ENCODE measurements around the gene OR1N2. TPM values are rescaled to one million over a fixed set of nuclear protein-coding genes. Genes with fewer than 3 reads are reported as not detected.
"Not testable (repeated sequence)": the region's sequence is repeated elsewhere in the genome, so short reads cannot be mapped to it uniquely, and the experiment has no call there.

Gene OR1N2, protein sequence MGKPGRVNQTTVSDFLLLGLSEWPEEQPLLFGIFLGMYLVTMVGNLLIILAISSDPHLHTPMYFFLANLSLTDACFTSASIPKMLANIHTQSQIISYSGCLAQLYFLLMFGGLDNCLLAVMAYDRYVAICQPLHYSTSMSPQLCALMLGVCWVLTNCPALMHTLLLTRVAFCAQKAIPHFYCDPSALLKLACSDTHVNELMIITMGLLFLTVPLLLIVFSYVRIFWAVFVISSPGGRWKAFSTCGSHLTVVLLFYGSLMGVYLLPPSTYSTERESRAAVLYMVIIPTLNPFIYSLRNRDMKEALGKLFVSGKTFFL
- not detected in 2 replicates for total RNA-seq (2014; rRNA removed; shearing (Covaris generic))

DNA sequence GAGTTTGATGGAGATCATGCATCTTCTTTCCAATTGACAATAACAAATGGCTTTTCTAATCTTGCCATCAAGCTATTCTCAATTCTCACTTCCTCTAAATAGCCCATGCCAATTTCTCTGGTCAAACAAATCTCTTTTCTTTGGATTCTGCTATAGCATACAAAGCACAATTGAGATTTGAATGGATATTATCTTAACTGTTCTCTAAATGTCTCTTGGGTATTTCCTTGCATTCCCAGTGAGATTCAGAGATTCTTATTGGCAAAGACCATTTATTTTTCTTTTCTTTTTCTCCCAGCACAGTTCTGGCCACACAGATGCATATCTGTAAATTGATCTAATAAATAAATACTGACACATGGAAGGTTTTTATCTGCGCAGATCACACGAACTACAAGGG lies at the start of gene OR1N2:
TSS of gene OR1N2 (plus strand) at position 301 of the 400 bp plus-strand sequence. CDS start 100 bp downstream, outside the sequence.
- DNase-seq (ENCODE audit: low spot score) = no peak
- in situ Hi-C loops (cut with HindIII; ENCODE audit: low sequenced_read_pairs) = no loop called here

DNA sequence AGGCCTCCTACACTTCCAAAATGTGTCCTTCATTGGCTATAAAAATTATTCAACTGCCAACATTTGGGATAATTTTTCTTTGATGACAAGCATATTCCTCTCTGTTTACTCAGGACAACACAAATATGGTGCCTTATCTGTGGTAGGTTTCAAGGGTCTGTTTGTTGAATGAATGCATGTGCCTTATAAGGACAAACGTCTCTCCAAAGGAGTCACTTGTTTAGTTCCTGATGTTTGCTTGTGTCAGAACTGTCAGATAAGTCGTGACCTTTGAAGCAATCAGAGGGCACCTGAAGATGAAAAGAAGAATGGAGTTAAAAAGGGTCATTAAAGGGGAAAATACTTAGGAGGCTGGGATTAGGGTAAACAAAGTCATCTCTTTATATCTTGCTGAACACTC lies 45.9 kb upstream of the OR1N2 start:
- in situ Hi-C loops (cut with HindIII; ENCODE audit: low sequenced_read_pairs) = no loop called here
- DNase-seq (ENCODE audit: low spot score) = no peak

DNA sequence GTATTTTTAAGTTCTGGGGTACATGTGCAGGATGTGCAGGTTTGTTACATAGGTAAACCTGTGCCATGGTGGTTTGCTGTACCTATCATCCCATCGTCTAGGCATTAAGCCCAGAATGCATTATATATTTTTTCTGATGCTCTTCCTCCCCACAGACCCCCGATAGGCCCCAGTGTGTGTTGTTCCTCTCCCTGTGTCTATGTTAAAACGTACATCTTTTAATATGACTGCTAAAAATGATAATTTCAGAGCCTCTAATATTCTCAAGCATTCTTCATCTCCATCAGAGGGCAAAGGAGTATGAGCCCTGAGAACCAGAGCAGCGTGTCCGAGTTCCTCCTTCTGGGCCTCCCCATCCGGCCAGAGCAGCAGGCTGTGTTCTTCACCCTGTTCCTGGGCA lies 42.4 kb upstream of the OR1N2 start, which contains the start of gene OR1J2:
TSS of gene OR1J2 (plus strand) at position 301 of the 400 bp plus-strand sequence. CDS start at position 301, 0 bp downstream.
- DNase-seq (ENCODE audit: low spot score) = no peak
- in situ Hi-C loops (cut with HindIII; ENCODE audit: low sequenced_read_pairs) = no loop called here

DNA sequence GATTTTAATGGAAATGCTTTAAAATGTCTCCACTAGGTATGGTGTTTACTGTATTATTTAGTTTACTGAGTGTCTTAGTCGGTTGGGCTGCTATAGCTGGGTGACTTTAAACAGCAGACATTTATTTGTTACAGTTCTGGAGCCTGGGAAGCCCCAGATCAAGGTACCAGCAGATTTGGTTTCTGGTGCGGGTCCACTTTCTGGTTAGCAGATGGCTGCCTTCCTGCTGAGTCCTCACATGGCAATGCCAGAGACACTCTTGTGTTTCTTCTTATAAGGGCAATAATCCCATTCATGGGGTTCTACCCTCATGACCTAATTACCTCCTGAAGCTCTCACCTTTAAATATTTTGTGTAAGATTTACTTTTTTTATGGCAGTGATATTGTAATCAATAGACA lies 34.7 kb upstream of the OR1N2 start:
- in situ Hi-C loops (cut with HindIII; ENCODE audit: low sequenced_read_pairs) = no loop called here

DNA sequence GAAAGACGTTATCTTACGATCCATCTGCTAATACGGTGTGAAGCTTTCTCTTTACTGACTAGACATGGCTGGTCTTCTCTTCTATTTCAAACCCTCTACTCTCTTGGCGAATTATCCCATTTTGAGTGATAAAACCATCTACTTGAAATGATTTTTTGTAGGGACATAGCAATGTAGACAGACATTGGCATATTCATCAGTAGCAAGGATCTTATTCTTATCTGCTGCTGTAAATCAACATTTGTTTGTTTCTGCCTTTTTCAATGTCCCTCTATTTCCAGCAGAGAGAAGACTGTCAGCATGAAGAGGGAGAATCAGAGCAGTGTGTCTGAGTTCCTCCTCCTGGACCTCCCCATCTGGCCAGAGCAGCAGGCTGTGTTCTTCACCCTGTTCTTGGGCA lies 34.1 kb upstream of the OR1N2 start, which contains the start of gene OR1J4:
TSS of gene OR1J4 (plus strand) at position 301 of the 400 bp plus-strand sequence. CDS start at position 301, 0 bp downstream.
- in situ Hi-C loops (cut with HindIII; ENCODE audit: low sequenced_read_pairs) = no loop called here
- peak; percentile 47 for DNase-seq (ENCODE audit: low spot score)

More for the DNA sequence above, 34.7 kb upstream of the OR1N2 start:
- DNase-seq (ENCODE audit: low spot score) = peak; percentile 86

DNA sequence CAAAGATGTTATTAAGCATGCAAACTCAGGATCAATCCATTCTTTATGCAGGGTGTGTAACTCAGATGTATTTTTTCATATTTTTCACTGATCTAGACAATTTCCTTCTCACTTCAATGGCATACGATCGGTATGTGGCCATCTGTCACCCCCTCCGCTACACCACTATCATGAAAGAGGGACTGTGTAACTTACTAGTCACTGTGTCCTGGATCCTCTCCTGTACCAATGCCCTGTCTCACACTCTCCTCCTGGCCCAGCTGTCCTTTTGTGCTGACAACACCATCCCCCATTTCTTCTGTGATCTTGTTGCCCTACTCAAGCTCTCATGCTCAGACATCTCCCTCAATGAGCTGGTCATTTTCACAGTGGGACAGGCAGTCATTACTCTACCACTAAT lies 33.5 kb upstream of the OR1N2 start:
- in situ Hi-C loops (cut with HindIII; ENCODE audit: low sequenced_read_pairs) = no loop called here

DNA sequence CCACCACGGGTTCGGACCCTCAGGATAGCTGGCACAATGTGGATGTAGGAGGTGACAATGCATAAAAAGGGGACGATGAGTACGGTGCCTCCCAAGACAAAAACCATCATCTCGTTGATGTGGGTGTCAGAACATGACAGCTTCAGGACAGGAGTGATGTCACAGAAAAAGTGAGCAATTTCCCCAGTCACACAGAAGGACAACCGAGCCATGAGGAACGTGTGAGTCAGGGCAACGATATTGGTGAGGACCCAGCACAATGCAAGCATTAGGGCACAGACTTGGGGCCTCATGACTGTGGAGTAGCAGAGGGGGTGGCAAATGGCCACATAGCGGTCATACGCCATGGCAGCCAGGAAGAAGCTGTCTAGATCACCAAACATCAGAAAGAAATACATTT lies 26.3 kb upstream of the OR1N2 start:
- in situ Hi-C loops (cut with HindIII; ENCODE audit: low sequenced_read_pairs) = no loop called here

More for the DNA sequence above, 33.5 kb upstream of the OR1N2 start:
- peak; percentile 74 for DNase-seq (ENCODE audit: low spot score)

DNA sequence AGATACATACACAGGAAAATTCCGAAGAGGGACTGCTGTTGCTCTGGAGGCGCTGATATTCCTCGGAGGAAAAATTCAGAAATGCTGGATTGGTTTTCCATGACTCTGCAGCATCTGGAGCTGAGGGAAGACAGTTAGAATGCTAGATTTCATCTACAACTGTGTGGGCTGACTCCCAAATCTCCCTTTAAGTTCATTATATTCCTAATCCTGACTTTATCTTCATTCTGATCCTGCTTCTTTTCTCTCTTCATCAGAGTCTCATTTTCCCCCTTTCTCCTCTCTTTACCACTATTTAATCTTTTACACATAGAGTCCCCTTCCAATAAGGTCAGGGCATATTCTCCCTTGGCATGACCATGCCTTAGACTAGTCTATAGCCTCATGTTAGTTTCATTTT lies 25.7 kb upstream of the OR1N2 start, which contains the start of gene OR1N1:
TSS of gene OR1N1 (minus strand) at position 101 of the 400 bp plus-strand sequence. CDS start at position 101, 0 bp downstream.
- DNase-seq (ENCODE audit: low spot score) = no peak

More for the DNA sequence above, 26.3 kb upstream of the OR1N2 start:
- no peak for DNase-seq (ENCODE audit: low spot score)

DNA sequence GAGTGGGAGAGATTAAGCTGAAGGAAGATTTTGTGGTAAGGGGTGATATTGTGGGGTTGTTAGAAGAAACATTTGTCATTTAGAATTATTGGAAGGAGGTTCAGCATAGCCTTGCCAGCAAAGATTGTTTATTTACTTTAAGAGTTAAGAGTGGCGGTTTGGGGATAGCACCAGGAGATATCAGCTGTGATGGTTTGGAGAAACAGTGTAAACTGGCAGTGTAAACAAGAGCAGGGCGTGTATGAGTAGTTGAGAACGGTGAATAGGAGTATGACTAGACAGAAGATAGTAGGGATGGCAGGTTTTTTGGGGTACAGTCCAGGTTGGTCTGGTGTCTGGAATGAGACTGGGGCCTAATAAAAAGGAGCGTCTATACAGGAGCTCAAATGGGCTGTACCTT lies 21.8 kb upstream of the OR1N2 start:
- in situ Hi-C loops (cut with HindIII; ENCODE audit: low sequenced_read_pairs); DNase-seq (ENCODE audit: low spot score): not testable (repeated sequence)

More for the DNA sequence above, 25.7 kb upstream of the OR1N2 start, which contains the start of gene OR1N1:
- in situ Hi-C loops (cut with HindIII; ENCODE audit: low sequenced_read_pairs) = no loop called here

DNA sequence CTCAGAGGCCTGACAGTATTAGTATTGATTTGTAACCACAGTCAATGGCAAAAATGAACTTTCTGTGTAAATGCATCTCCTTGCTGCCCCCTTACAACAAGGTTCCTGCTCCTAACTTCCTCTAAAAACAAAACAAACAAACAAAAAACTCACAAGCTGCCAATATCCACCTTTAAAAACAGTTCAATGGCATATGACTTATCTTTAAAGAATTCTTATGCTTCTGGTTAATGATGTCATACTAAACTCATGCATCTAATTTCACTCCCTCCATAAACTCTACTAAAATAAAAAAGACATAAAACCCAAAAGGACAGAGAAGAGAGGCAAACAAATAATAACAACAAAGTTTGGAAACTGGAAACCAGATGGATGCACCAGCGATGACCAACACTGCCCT lies 16.8 kb upstream of the OR1N2 start:
- in situ Hi-C loops (cut with HindIII; ENCODE audit: low sequenced_read_pairs) = no loop called here

DNA sequence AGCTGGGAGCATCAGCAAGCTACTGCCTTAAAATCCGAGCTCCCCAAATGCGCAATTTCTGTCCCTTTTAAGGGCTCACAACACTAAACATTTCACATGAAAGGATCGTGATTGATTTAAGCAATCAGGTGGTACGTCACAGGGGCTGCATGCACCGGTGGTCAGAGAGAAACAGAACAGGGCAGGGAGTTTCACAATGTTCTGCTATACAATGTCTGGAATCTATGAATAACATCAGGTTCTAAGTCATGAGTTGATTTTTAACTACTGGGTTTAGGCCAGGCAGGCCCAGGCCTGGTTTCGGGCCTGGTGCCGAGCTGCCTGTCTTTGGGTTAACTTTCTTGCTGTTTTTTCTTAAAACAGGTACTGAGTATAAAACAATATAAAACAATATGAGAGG lies 15.8 kb upstream of the OR1N2 start:
- DNase-seq (ENCODE audit: low spot score); in situ Hi-C loops (cut with HindIII; ENCODE audit: low sequenced_read_pairs): not testable (repeated sequence)

More for the DNA sequence above, 16.8 kb upstream of the OR1N2 start:
- DNase-seq (ENCODE audit: low spot score) = no peak

DNA sequence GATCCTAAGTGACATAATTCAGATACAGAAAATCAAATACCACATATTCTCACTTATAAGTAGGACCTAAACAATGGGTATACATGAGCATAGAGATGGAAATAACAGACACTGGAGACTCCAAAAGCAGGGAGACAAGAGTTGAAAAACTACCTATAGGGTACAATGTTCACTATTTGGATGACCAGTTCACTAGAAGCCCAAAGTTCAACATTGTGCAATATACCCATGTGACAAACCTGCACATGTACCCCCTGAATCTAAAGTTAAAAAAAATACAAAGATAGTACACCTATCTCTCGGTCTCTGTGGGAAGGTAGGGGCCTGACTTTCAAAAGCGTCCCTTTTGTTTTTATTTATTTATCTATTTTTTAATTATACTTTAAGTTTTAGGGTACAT lies 14.2 kb upstream of the OR1N2 start:
- in situ Hi-C loops (cut with HindIII; ENCODE audit: low sequenced_read_pairs) = no loop called here
- no peak for DNase-seq (ENCODE audit: low spot score)

DNA sequence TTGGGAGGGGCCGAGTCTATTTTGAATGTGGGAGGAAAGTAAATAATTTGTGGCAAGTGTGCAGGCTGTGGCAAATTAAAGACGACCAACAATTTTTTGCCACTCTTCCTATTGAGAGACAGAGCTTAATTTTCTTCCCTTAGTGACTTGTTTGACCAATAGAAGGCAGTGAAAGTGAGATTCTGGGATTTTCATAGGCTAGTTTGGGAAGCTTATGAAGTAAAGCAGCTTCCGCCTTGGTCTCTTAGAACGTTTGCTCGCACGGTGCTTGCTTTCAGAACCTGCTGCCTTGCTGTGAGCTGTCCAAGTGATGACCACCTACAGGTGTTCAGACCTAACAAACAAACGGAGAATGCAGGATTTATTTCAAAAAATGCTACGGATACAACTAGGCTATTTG lies 6.7 kb upstream of the OR1N2 start:
- in situ Hi-C loops (cut with HindIII; ENCODE audit: low sequenced_read_pairs) = no loop called here

DNA sequence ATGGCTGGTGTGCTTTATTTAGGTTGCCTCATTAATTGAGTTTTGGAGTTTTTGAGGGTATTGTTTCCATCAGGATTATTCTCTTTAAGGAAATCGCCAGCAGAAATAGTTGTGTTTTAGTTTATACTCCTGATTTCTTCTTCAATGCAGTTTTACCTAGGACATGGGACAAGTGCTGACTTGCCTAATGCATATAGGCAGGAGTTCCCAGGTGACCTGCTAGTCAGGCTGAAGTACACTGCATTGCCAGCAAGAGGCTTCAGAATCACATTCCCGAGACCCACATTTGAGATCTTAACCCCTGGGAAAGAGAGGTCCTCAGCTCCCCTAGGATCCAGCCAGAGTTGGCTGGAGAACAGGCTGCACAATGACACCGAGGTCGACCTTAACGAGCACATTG lies 1.5 kb upstream of the OR1N2 start:
- DNase-seq (ENCODE audit: low spot score) = no peak
- in situ Hi-C loops (cut with HindIII; ENCODE audit: low sequenced_read_pairs) = no loop called here

More for the DNA sequence above, 6.7 kb upstream of the OR1N2 start:
- DNase-seq (ENCODE audit: low spot score) = no peak

DNA sequence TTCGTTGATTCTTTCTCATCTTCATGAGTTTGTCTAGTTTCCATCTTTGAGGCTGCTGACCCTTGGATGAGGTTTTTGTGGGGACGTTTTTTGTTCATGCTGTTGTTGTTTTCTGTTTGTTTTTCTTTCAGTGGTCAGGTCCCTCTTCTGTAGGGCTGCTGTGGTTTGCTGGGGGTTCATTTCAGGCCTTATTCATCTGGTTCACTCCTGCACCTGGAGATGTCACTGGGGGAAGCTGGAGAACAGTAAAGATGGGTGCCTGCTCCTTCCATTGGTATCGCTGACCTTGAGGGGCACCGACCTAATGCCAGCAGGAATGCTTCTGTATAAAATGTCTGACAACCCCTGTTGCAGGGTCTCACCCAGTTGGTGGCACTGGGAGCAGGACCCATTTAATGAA lies 8.5 kb downstream of the OR1N2 start:
- no peak for DNase-seq (ENCODE audit: low spot score)
- in situ Hi-C loops (cut with HindIII; ENCODE audit: low sequenced_read_pairs) = no loop called here

DNA sequence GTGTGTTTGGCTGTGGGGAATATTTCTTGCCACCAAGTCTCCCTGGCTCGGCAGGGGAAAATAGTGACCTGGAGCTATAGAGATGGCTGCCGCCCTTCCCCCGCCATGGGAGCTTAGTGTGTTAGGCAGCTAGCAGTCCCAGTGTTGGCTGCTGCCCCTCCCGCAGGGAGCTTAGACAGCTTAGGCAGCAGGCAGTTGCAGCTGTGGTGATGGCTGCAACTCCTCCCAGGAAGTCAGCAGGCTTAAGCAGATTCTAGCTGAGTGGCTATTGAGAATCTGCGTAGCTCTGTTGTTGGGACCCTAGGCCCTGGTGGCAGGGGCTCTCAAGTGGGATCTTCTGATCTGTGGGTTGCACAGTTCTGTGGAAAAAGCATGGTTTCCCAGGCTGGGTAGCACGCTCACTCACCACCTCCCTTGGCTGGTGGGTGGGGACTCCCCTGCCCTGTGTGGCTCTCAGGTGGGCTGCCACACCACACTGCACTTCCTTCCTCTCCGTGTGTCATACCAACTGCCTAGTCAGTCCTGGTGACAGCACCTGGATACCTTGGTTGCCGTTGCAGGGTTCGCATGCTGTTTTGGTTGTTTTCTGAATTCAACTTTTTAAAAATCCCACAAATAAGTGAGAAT lies 9.3 kb downstream of the OR1N2 start:
- in situ Hi-C loops (cut with HindIII; ENCODE audit: low sequenced_read_pairs) = no loop called here

DNA sequence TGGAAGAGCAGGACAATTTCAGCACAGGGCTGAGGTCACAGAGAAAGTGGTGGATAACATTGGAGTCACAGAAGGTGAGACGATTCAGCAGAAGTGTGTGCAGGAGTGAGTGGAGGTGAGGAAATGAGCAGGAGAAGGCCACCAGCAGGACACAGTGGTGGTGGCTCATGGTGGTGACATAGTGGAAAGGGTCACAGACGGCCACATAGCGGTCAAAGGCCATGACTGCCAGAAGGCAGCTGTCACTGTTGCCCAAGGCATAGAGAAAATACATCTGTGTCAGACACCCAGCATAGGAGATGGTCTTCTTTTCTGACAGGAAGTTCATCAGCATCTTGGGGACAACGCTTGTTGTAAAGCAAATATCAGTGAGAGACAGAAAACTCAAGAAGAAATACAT lies 15.0 kb downstream of the OR1N2 start:
- no peak for DNase-seq (ENCODE audit: low spot score)
- in situ Hi-C loops (cut with HindIII; ENCODE audit: low sequenced_read_pairs) = no loop called here

More for the DNA sequence above, 9.3 kb downstream of the OR1N2 start:
- DNase-seq (ENCODE audit: low spot score) = no peak

DNA sequence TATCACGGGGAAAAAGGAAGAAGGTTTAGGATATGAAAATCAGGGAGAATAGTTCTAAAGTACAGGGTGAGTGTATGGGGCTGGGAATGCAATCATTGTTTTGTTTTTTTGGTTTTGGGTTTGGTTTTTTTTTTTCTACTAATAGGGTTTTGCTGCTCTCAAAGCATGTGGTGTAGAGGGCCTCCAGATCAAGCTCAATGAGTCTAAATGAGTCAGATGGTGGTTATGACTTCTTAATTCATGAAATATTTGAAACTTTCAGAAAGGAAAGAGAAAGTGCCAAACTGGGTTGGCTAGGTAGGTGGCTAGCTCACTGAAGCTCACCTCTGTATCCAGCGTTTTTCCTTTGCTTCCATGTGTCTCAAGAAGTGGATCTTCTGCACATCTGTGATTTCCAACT lies 19.5 kb downstream of the OR1N2 start:
- in situ Hi-C loops (cut with HindIII; ENCODE audit: low sequenced_read_pairs) = no loop called here
- DNase-seq (ENCODE audit: low spot score) = no peak

DNA sequence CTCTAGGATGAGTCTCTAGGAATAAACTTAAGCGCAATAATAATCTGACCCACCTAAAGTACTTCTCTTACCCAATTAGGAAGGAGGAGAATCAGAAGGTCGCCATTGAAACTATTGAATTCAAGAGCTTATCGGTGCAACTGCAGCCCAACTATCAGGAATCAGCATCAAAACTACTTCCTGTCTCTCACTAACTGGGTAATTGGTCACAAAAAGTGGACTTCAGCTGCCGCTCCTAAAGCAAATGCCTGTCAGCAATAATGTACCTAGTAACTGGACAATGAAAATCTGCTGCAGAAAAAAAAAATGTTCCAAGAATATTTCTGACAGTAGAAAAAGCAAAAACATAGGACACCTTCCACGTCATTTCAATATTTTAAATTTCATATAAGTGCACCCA lies 27.0 kb downstream of the OR1N2 start:
- in situ Hi-C loops (cut with HindIII; ENCODE audit: low sequenced_read_pairs) = no loop called here
- no peak for DNase-seq (ENCODE audit: low spot score)

DNA sequence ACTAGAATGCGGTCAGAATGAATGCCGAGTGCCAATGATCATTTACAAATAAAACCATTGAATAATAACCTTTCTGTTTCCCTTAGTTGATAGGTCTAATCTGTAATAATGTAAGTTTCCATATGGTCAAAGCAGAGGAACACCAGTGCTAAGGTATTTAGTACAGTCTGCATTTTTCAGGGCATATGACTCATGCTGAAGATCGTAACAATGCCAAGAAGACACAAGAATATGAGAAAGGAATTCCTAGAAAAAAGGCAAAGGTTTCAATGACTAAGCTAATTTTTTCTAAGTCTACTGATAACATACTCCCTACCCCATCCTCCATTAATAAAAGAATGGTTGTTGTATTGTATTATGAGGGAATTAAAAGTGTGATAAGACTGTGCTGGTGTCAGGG lies 27.4 kb downstream of the OR1N2 start:
- in situ Hi-C loops (cut with HindIII; ENCODE audit: low sequenced_read_pairs) = no loop called here
- DNase-seq (ENCODE audit: low spot score) = no peak
